GM10266 (cell line): ENCODE results near the gene TMC5.
"Not testable (repeated sequence)": the region's sequence is repeated elsewhere in the genome, so short reads cannot be mapped to it uniquely, and the experiment has no call there.

Experiments
- DNase-seq: peaks from one replicate; pipeline ENCODE4 v3.0.0; 2012; ENCODE audit errors: extremely low spot score
- CTCF ChIP-seq: IDR thresholded peaks from 2 replicates; pipeline ENCODE4 v1.5.1; 2012; ENCODE audit warnings: mild to moderate bottlenecking, low read depth; ENCODE audit not compliant: control insufficient read depth, insufficient read depth; ENCODE audit errors: missing control alignments

TMC5 gene

GRCh38 chr16:19542138-19542821 is 124.6 kb downstream of the TMC5 start:
- no peak for TF ChIP-seq CTCF
- DNase-seq = no peak

- DNase-seq = not testable (repeated sequence)
These were observed 125.8 kb downstream of the TMC5 start for GRCh38 chr16:19543278-19543996.

GRCh38 chr16:19548144-19548543 is 130.5 kb downstream of the TMC5 start:
- no peak for DNase-seq
- TF ChIP-seq CTCF = no peak
